ENCODE data around the gene GGCT.

- TF ChIP-seq EZH2phosphoT487 (conservative IDR thresholded peaks at IDR 0.05; ENCODE audit: low read length) (no peak), CTCF (IDR thresholded peaks at IDR 0.05; ENCODE audit: insufficient read depth, low read length, poor library complexity, severe bottlenecking) (no peak)
Observed at GRCh38 chr7:30515761-30516160, 11.1 kb upstream of the GGCT start.
